Gastroesophageal sphincter (tissue), 3 donors: ENCODE results near the gene CLSTN2.

Experiments
- CTCF ChIP-seq, 4 experiments: fragments of 200-600 bp in 2 of 4; fragments of 450-650 bp in 2 of 4; sonication (generic) in 1 of 4; IDR thresholded peaks; one replicate each; pipeline ENCODE4 v1.5.1; 2017 to 2019; ENCODE audit warnings: antibody characterized with exemption in 4 of 4, mild to moderate bottlenecking in 2 of 4, moderate library complexity in 2 of 4
- POLR2A ChIP-seq, 2 donors: fragments of 450-650 bp; IDR thresholded peaks; one replicate each; pipeline ENCODE4 v1.6.1; 2017; ENCODE audit warnings: antibody characterized with exemption in 2 of 2, mild to moderate bottlenecking in 2 of 2, moderate library complexity in 1 of 2

- TF ChIP-seq CTCF (IDR thresholded peaks at IDR 0.05) (no peak), POLR2A (IDR thresholded peaks at IDR 0.05) (no peak)
These were observed 193.2 kb downstream of the CLSTN2 start for GRCh38 chr3:140128217-140128616.
